K562 (cell line): ENCODE measurements around the gene UBASH3A. TPM values are rescaled to one million over a fixed set of nuclear protein-coding genes. Genes with fewer than 3 reads are reported as not detected.
A peak's percentile ranks its signal among the peaks of the same experiment; 100 is the strongest.

Source experiments
- ATAC-seq: fragments of 200-7000 bp; cut with Tn5 transposase; 3 replicates; pipeline ENCODE4 v1.9.1; 2020; ENCODE audit warnings: moderate library complexity
- BruUV-seq: library from RNA; stranded (reverse); fragments of 400-500 nt; replicated peaks from 2 replicates; lab custom pipeline; 2021; lab: Mats Ljungman, UMichigan
- CTCF ChIA-PET: fragments of 300-600 bp; formaldehyde crosslinking; extraction: SDS; loops from one replicate; lab custom pipeline; 2021; ENCODE audit warnings: low intra/inter-chr PET ratio; lab: Yijun Ruan, JAX
- POLR2A ChIA-PET: fragments of 300-600, 350-650 bp; sonication (Branson Sonifier 250); formaldehyde crosslinking; extraction: SDS; loops from one replicate; lab custom pipeline; 2021; ENCODE audit warnings: antibody characterized with exemption, inconsistent platforms; lab: Yijun Ruan, JAX
- DNase-seq, 4 experiments: peaks; one replicate each; pipeline versions ENCODE4 v3.0.0 to v3.0.0-alpha.2; 2011 to 2018; ENCODE audit warnings: low spot score in 3 of 4, mixed read lengths in 3 of 4; ENCODE audit errors: extremely low read depth in 1 of 4
- FAIRE-seq: peaks from 2 replicates; lab custom pipeline; 2011; peaks lifted over from hg19 to GRCh38; lab: Jason Lieb, UNC
- H2AFZ ChIP-seq: 2 replicates; pipeline ENCODE4 v1.6.0; 2011; ENCODE audit warnings: low read depth, low read length, control low read depth, inconsistent platforms
- H3K27ac ChIP-seq: fragments of 200-600 bp; 3 replicates; pipeline ENCODE4 v1.8.0; 2011; ENCODE audit warnings: low read depth, mild to moderate bottlenecking, control low read depth, inconsistent platforms, low read length, moderate library complexity, mixed read lengths; ENCODE audit errors: extremely low read depth
- H3K27me3 ChIP-seq, 2 experiments: fragments of 300-600 bp in 1 of 2; 2 replicates in 1 of 2; 3 replicates in 1 of 2; pipeline versions ENCODE4 v1.6.0 to v1.8.0; 2011; ENCODE audit warnings: inconsistent platforms in 2 of 2, low read length in 2 of 2, mild to moderate bottlenecking in 1 of 2, mixed read lengths in 1 of 2, moderate library complexity in 1 of 2; ENCODE audit not compliant: control insufficient read depth in 2 of 2, insufficient read depth in 2 of 2
- H3K36me3 ChIP-seq: fragments of 300-600 bp; 3 replicates; pipeline ENCODE4 v1.8.0; 2011; ENCODE audit warnings: mild to moderate bottlenecking, low read length, inconsistent platforms; ENCODE audit not compliant: control insufficient read depth, insufficient read depth
- H3K4me1 ChIP-seq, 2 experiments: fragments of 200-600 bp in 1 of 2; replicated peaks in 1 of 2; 2 replicates in 1 of 2; 3 replicates in 1 of 2; pipeline versions ENCODE4 v1.5.1 to v1.8.0; 2011; ENCODE audit warnings: inconsistent platforms in 2 of 2, low read length in 2 of 2, mild to moderate bottlenecking in 1 of 2, mixed read lengths in 1 of 2, moderate library complexity in 1 of 2; ENCODE audit not compliant: control insufficient read depth in 2 of 2, insufficient read depth in 2 of 2
- H3K4me2 ChIP-seq: 2 replicates; pipeline ENCODE4 v1.6.1; 2011; ENCODE audit warnings: low read length, control low read depth, inconsistent platforms, mixed read lengths; ENCODE audit not compliant: insufficient read depth
- H3K4me3 ChIP-seq: fragments of 200-600 bp; sonication (generic), shearing (Covaris generic); 2 replicates; pipeline ENCODE4 v1.5.1; 2016; ENCODE audit warnings: control low read depth, inconsistent platforms
- H3K79me2 ChIP-seq: fragments of 200-600 bp; 3 replicates; pipeline ENCODE4 v1.8.0; 2011; ENCODE audit warnings: low read length, inconsistent platforms; ENCODE audit not compliant: control insufficient read depth, insufficient read depth
- H3K9ac ChIP-seq, 2 experiments: 2 replicates each; pipeline versions ENCODE4 v1.6.0 to v1.6.1; 2011; ENCODE audit warnings: low read depth in 2 of 2, low read length in 2 of 2, control low read depth in 1 of 2, inconsistent platforms in 1 of 2, mild to moderate bottlenecking in 1 of 2, mixed read lengths in 1 of 2; ENCODE audit not compliant: insufficient read depth in 1 of 2
- H3K9me1 ChIP-seq: one replicate; pipeline ENCODE4 v1.6.0; 2011; ENCODE audit warnings: inconsistent platforms, mild to moderate bottlenecking, low read length, moderate library complexity; ENCODE audit not compliant: control insufficient read depth, insufficient read depth
- H3K9me3 ChIP-seq: replicated peaks from 2 replicates; pipeline ENCODE4 v1.5.1; 2011; ENCODE audit warnings: low read depth, low read length, inconsistent platforms; ENCODE audit not compliant: control insufficient read depth, insufficient read depth
- H4K20me1 ChIP-seq: replicated peaks from 2 replicates; pipeline ENCODE4 v1.6.1; 2011; ENCODE audit warnings: low read length, inconsistent platforms, mixed read lengths; ENCODE audit not compliant: control insufficient read depth, insufficient read depth
- CHD4 ChIP-seq: fragments of 200-600 bp; sonication (generic); IDR thresholded peaks from 3 replicates; pipeline ENCODE4 v1.6.1; 2012; ENCODE audit warnings: low read depth, mild to moderate bottlenecking, mixed read lengths, low read length, inconsistent platforms; ENCODE audit not compliant: insufficient read depth, insufficient replicate concordance, poor library complexity, severe bottlenecking
- MEIS2 ChIP-seq: fragments of 450-650 bp; IDR thresholded peaks from 2 replicates; pipeline ENCODE4 v1.6.1; 2014; ENCODE audit warnings: mild to moderate bottlenecking; ENCODE audit not compliant: partially characterized antibody
- SIX5 ChIP-seq, 2 experiments: IDR thresholded peaks; 2 replicates each; pipeline ENCODE4 v1.6.1; 2011; ENCODE audit warnings: low read length in 2 of 2, borderline replicate concordance in 1 of 2, low read depth in 1 of 2, mild to moderate bottlenecking in 1 of 2, moderate library complexity in 1 of 2; ENCODE audit not compliant: insufficient read depth in 1 of 2
- SMARCB1 ChIP-seq: IDR thresholded peaks from 2 replicates; pipeline ENCODE4 v1.6.1; 2011; ENCODE audit warnings: improper control_type of control experiment, low read depth; ENCODE audit not compliant: insufficient read length
- XRCC3 ChIP-seq: fragments of 450-650 bp; IDR thresholded peaks from 2 replicates; pipeline ENCODE4 v1.6.1; 2017; ENCODE audit warnings: mild to moderate bottlenecking, moderate library complexity
- WGBS: fragments of 100-300 bp; shearing (Covaris generic); methylation state at CpG from one replicate; pipeline ENCODE4 v1.1.6; 2016; ENCODE audit warnings: low coverage, mixed read lengths; ENCODE audit not compliant: insufficient coverage; ENCODE audit errors: missing lambda C conversion rate; 5-methylcytosine and 5-hydroxymethylcytosine counted together
- in situ Hi-C: fragments of 300-500 bp; cut with MboI; formaldehyde crosslinking; loops from 4 replicates; pipeline ENCODE4 v1.15.0; 2018; ENCODE audit warnings: inconsistent platforms, mixed read lengths
- intact Hi-C: fragments of 100-400 bp; cut with micrococcal nuclease; formaldehyde crosslinking; loops from 2 replicates; pipeline ENCODE4 v1.14.2; 2022
- polyA plus RNA-seq, 8 experiments: library from polyadenylated mRNA; depleted of rRNA in 4 of 8; stranded (reverse) in 5 of 8; unstranded in 3 of 8; fragments of >200 nt; fragmentation: Nextera tagmentation in 2 of 8; fragmentation: Illumina TruSeq in 1 of 8; extraction: Ambion mirVana in 2 of 8; extraction: Trizol in 1 of 8; gene quantifications; 2 replicates each; pipeline versions ENCODE4 v1.2.1 to v1.2.3, GENCODE V29; 2011 to 2014; ENCODE audit warnings: inconsistent platforms in 1 of 8, missing spikeins in 1 of 8
- total RNA-seq, 7 experiments: library from RNA; depleted of rRNA in 6 of 7; stranded (reverse); fragments of >200 nt in 6 of 7; fragmentation: Illumina TruSeq in 2 of 7; extraction: Trizol in 2 of 7; gene quantifications; 2 replicates each; pipeline versions ENCODE4 v1.2.1 to v1.2.3, GENCODE V29; 2011 to 2021; ENCODE audit warnings: low replicate concordance in 1 of 7
- TF ChIP-seq, protein P1 (sequence below): fragments of 200-400 bp; formaldehyde crosslinking; IDR thresholded peaks from 2 replicates; pipeline ENCODE4 v1.6.1; 2017; ENCODE audit warnings: mild to moderate bottlenecking, low read depth, low read length, moderate library complexity
- TF ChIP-seq, protein P2 (sequence below): fragments of 150-350 bp; conservative IDR thresholded peaks from 2 replicates; pipeline ENCODE4 v1.6.1; 2014; ENCODE audit warnings: low read length

The UBASH3A gene
- total and polyA plus RNA-seq, 9 of the 15 experiments (the other 6 are each of a cell fraction or from before 2014, with no cell fraction given), result 0.23 to 1.8 (median 1.1) TPM

DNA sequence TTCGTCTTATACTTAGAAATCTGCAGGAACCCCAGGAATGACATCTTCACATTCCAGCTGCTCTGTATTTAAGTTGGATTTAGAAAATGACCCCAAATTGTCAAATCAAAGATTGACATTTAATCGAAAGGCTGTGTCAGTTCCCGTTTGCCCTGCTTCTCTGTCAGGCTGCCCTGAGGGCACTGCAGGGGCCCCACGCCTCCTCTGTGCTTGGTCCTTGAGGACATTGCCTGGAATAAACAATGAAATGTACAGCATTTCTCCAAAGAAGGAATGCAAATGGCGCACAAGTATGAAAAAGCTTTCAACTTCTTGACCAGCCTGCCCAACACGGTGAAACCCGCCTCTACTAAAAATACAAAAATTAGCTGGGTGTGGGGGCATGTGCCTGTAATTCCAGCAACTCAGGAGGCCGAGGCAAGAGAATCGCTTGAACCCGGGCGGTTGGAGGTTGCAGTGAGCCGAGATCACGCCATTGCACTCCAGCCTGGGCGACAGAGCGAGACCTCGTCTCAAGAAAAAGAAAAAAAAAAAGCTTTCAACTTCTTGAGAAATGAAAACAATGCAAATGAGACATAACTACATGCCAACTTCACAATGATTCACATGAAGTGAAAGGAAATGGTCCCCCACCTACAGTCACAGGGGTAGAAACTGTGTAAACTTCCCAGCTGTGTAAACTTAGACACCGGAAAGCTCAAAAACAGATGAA lies 10.8 kb upstream of the UBASH3A start:
- no peak for ATAC-seq

More for the DNA sequence above, 10.8 kb upstream of the UBASH3A start:
- intact Hi-C loops (no loop called here), in situ Hi-C loops (no loop called here)
- 61% methylated on average over 17 of the region's 17 CpGs for WGBS
- no peak for TF ChIP-seq SIX5 (IDR thresholded peaks at IDR 0.05; ENCODE audit: borderline replicate concordance in 1 of 2, insufficient read depth in 1 of 2, low read depth in 1 of 2, low read length in 2 of 2)
- TF ChIP-seq, protein P1, sequence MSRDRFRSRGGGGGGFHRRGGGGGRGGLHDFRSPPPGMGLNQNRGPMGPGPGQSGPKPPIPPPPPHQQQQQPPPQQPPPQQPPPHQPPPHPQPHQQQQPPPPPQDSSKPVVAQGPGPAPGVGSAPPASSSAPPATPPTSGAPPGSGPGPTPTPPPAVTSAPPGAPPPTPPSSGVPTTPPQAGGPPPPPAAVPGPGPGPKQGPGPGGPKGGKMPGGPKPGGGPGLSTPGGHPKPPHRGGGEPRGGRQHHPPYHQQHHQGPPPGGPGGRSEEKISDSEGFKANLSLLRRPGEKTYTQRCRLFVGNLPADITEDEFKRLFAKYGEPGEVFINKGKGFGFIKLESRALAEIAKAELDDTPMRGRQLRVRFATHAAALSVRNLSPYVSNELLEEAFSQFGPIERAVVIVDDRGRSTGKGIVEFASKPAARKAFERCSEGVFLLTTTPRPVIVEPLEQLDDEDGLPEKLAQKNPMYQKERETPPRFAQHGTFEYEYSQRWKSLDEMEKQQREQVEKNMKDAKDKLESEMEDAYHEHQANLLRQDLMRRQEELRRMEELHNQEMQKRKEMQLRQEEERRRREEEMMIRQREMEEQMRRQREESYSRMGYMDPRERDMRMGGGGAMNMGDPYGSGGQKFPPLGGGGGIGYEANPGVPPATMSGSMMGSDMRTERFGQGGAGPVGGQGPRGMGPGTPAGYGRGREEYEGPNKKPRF, result no peak
- no peak for TF ChIP-seq CHD4
- TF ChIP-seq SMARCB1, result no peak
- TF ChIP-seq XRCC3, result no peak
- no peak for TF ChIP-seq MEIS2
- TF ChIP-seq, protein P2, sequence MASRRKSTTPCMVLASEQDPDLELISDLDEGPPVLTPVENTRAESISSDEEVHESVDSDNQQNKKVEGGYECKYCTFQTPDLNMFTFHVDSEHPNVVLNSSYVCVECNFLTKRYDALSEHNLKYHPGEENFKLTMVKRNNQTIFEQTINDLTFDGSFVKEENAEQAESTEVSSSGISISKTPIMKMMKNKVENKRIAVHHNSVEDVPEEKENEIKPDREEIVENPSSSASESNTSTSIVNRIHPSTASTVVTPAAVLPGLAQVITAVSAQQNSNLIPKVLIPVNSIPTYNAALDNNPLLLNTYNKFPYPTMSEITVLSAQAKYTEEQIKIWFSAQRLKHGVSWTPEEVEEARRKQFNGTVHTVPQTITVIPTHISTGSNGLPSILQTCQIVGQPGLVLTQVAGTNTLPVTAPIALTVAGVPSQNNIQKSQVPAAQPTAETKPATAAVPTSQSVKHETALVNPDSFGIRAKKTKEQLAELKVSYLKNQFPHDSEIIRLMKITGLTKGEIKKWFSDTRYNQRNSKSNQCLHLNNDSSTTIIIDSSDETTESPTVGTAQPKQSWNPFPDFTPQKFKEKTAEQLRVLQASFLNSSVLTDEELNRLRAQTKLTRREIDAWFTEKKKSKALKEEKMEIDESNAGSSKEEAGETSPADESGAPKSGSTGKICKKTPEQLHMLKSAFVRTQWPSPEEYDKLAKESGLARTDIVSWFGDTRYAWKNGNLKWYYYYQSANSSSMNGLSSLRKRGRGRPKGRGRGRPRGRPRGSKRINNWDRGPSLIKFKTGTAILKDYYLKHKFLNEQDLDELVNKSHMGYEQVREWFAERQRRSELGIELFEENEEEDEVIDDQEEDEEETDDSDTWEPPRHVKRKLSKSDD, result no peak
- no peak overlapping the region for H3K27ac ChIP-seq
- H3K27me3 ChIP-seq, result peaks cover 7 to 14% of the 10 kb centered on the region in 2 experiments
- FAIRE-seq (no peak), DNase-seq (no peak)
- BruUV-seq, result no TSS peak
- no peaks in the 10 kb centered on the region for H4K20me1 ChIP-seq
- H3K9me1 ChIP-seq, result no peaks in the 10 kb centered on the region
- no peaks in the 10 kb centered on the region for H3K79me2 ChIP-seq
- H3K4me2 ChIP-seq, result no peak overlapping the region
- POLR2A ChIA-PET, result interaction anchor here (0.6 to 2.8 kb wide), 4 partner anchors 11 to 30 kb away, joined by 4 to 13 read pairs (median 4); partner anchors contain the start of gene UBASH3A
- CTCF ChIA-PET, result no interaction called here
- no peak overlapping the region for H3K4me3 ChIP-seq
- H3K36me3 ChIP-seq, result no peaks in the 10 kb centered on the region
- H3K9ac ChIP-seq, result no peak overlapping the region
- no peaks in the 10 kb centered on the region for H3K9me3 ChIP-seq
- peak overlapping the region; percentile 51 for H2AFZ ChIP-seq
- H3K4me1 ChIP-seq, result peaks cover 13 to 16% of the 10 kb centered on the region in 2 experiments; a peak in 3 of 5 replicates
